Duodenal mucosa (tissue), 2 donors: ENCODE measurements around the gene CHL1.

Experiments
- H3K27ac ChIP-seq: one replicate; pipeline ENCODE4 v1.7.0; 2013; ENCODE audit warnings: low read depth, low read length
- H3K27me3 ChIP-seq, 2 donors: one replicate each; pipeline ENCODE4 v1.7.0; 2013; ENCODE audit warnings: low read length in 2 of 2, control low read depth in 1 of 2; ENCODE audit not compliant: insufficient read depth in 2 of 2, control insufficient read depth in 1 of 2
- H3K36me3 ChIP-seq, 2 donors: one replicate each; pipeline ENCODE4 v1.7.0; 2013; ENCODE audit warnings: low read length in 2 of 2, control low read depth in 1 of 2; ENCODE audit not compliant: insufficient read depth in 2 of 2, control insufficient read depth in 1 of 2
- H3K4me1 ChIP-seq, 2 donors: one replicate each; pipeline ENCODE4 v1.7.0; 2013; ENCODE audit warnings: low read length in 2 of 2, control low read depth in 1 of 2; ENCODE audit not compliant: insufficient read depth in 2 of 2, control insufficient read depth in 1 of 2
- H3K4me3 ChIP-seq, 2 donors: one replicate each; pipeline ENCODE4 v1.7.0; 2013; ENCODE audit warnings: low read length in 2 of 2, low read depth in 1 of 2
- H3K9ac ChIP-seq, 2 donors: one replicate each; pipeline ENCODE4 v1.7.0; 2013; ENCODE audit warnings: low read length in 2 of 2, low read depth in 1 of 2
- H3K9me3 ChIP-seq, 2 donors: one replicate each; pipeline ENCODE4 v1.7.0; 2013; ENCODE audit warnings: low read length in 2 of 2, control low read depth in 1 of 2; ENCODE audit not compliant: control insufficient read depth in 1 of 2

CHL1 gene

GRCh38 chr3:325495-325894, 128.9 kb downstream of the CHL1 start:
- Histone ChIP-seq H3K4me1 (no peaks in the 10 kb centered on the region), H3K27ac (no peak overlapping the region), H3K4me3 (no peak overlapping the region), H3K36me3 (no peaks in the 10 kb centered on the region), H3K9me3 (no peaks in the 10 kb centered on the region), H3K9ac (no peak overlapping the region), H3K27me3 (no peaks in the 10 kb centered on the region)

DNA sequence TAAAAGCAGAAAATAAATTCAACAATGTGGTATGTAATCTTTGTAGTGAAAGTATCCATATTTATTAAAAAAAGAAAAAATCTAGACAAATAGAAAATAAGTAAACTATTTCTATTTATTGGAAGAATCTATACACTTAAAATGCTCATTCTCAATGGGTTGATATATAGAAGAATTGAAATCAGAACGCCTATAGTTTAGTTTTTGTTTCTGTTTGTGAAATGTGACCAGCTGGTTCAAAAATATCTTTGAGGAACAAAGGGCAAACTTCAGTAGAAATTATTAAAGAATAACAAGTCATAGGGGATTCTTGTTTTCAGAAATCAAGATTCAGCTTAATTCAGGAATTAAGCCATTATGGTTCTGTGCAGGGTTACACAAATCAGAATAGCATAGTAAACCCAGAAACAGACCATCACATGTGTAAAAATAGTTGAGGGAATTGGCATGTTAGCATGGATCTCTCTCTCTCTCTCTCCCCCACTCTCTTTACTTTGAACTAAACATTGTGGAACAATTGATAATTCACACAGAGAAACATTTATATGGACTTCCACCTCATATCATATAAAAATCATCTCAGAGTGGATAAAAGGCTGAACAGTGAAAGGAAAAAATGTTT, 134.0 kb downstream of the CHL1 start:
- Histone ChIP-seq H3K9me3 (no peaks in the 10 kb centered on the region), H3K27ac (no peak overlapping the region), H3K36me3 (no peaks in the 10 kb centered on the region), H3K9ac (no peak overlapping the region), H3K27me3 (no peaks in the 10 kb centered on the region), H3K4me1 (no peaks in the 10 kb centered on the region), H3K4me3 (no peak overlapping the region)

GRCh38 chr3:331881-332280, 135.3 kb downstream of the CHL1 start:
- Histone ChIP-seq H3K27me3 (no peaks in the 10 kb centered on the region), H3K27ac (no peak overlapping the region), H3K4me3 (no peak overlapping the region), H3K9ac (no peak overlapping the region), H3K4me1 (no peaks in the 10 kb centered on the region), H3K9me3 (no peaks in the 10 kb centered on the region), H3K36me3 (no peaks in the 10 kb centered on the region)

DNA sequence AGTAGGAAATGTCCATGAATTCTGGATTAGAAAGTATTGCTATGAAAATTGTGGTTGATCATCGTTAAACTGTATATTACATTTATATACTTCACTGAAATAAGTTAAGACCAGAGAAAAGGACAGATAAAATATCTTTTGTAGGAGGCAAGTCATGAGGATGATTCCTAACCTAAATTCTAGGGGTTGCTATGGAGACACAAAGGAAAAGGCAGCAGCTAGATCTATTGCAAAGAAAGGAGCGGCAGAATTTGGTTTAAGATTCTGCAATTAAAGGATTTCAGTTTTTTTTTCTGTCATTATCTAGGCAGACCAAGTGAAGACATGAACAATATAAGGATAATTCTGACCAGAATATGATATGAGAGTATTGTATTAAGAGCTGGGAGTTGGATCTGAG, 136.1 kb downstream of the CHL1 start:
- no peaks in the 10 kb centered on the region for H3K4me1 ChIP-seq
- no peak overlapping the region for H3K9ac ChIP-seq
- no peaks in the 10 kb centered on the region for H3K27me3 ChIP-seq
- no peak overlapping the region for H3K4me3 ChIP-seq
- H3K27ac ChIP-seq, result no peak overlapping the region
- H3K36me3 ChIP-seq, result no peaks in the 10 kb centered on the region
- H3K9me3 ChIP-seq, result no peaks in the 10 kb centered on the region

GRCh38 chr3:335240-335639, 138.7 kb downstream of the CHL1 start:
- H3K4me3 ChIP-seq, result no peak overlapping the region
- no peaks in the 10 kb centered on the region for H3K9me3 ChIP-seq
- H3K27me3 ChIP-seq, result no peaks in the 10 kb centered on the region
- no peaks in the 10 kb centered on the region for H3K36me3 ChIP-seq
- no peak overlapping the region for H3K27ac ChIP-seq
- H3K4me1 ChIP-seq, result no peaks in the 10 kb centered on the region
- H3K9ac ChIP-seq, result no peak overlapping the region

GRCh38 chr3:339351-339750, 142.8 kb downstream of the CHL1 start:
- Histone ChIP-seq H3K4me1 (no peaks in the 10 kb centered on the region), H3K9me3 (no peaks in the 10 kb centered on the region), H3K9ac (no peak overlapping the region), H3K27me3 (no peaks in the 10 kb centered on the region), H3K36me3 (no peaks in the 10 kb centered on the region), H3K27ac (no peak overlapping the region), H3K4me3 (no peak overlapping the region)

DNA sequence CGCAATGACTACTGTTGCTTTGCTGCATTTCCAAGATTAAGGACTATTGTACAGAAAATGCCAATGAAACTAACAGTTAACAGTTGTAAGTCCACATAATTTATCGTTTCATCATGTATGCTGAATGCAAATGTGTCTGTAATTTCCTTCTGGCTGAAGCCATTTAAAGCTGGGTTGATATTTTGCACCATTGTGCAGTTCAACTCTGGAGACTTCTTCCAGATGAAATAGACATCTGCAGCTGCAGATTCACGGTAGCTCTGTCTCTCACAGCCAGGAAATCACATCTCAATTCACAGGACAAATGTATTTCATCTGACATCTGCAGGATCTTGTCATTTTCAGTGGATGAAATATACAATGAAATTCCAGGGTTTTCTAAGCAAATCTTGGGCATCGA, 145.4 kb downstream of the CHL1 start:
- Histone ChIP-seq H3K36me3 (no peaks in the 10 kb centered on the region), H3K27me3 (no peaks in the 10 kb centered on the region), H3K27ac (no peak overlapping the region), H3K9me3 (no peaks in the 10 kb centered on the region), H3K4me1 (no peaks in the 10 kb centered on the region), H3K9ac (no peak overlapping the region), H3K4me3 (no peak overlapping the region)

DNA sequence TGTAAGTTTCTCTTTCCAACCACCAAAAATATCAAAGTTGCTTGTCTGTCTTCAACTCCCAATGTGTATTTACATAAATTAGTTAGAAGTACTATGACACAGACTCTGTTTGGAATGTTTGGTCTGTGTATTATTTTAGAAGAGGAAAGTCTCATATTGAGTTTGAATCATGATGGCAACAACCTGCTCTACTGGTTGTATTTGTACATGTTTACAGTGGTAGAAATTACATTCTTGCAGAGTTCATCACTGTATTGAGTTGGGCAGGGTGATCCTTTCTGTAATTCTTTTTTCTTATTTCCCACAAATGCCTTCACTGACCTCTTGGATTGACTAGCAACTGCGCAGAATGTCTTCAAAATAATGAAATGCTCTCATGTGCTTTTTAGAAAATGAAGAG, 149.6 kb downstream of the CHL1 start:
- H3K4me3 ChIP-seq, result no peak overlapping the region
- no peaks in the 10 kb centered on the region for H3K27me3 ChIP-seq
- H3K9me3 ChIP-seq, result no peaks in the 10 kb centered on the region
- no peak overlapping the region for H3K27ac ChIP-seq
- no peaks in the 10 kb centered on the region for H3K4me1 ChIP-seq
- H3K36me3 ChIP-seq, result no peaks in the 10 kb centered on the region
- H3K9ac ChIP-seq, result no peak overlapping the region

DNA sequence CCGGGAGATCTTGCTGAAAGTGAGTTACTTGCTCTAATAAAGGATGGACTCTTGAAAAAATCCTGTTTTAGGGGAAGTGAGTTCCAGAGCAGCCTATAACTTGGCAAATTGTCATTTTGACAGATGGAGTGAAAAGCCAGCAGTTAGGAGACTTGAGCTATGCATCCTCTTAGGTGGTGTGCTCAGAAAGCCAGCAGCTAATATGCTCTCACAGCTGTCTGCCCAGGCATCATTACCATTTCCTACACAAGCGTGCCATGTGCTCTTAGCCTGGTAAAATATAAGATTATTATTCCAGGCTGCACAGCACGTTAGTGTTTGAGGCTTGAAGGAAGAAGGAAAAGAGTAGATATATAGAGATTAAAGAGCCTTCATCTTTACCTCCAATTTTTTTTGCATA, 151.0 kb downstream of the CHL1 start:
- Histone ChIP-seq H3K4me3 (no peak overlapping the region), H3K4me1 (no peaks in the 10 kb centered on the region), H3K36me3 (no peaks in the 10 kb centered on the region), H3K27ac (no peak overlapping the region), H3K9ac (no peak overlapping the region), H3K9me3 (no peaks in the 10 kb centered on the region), H3K27me3 (no peaks in the 10 kb centered on the region)

DNA sequence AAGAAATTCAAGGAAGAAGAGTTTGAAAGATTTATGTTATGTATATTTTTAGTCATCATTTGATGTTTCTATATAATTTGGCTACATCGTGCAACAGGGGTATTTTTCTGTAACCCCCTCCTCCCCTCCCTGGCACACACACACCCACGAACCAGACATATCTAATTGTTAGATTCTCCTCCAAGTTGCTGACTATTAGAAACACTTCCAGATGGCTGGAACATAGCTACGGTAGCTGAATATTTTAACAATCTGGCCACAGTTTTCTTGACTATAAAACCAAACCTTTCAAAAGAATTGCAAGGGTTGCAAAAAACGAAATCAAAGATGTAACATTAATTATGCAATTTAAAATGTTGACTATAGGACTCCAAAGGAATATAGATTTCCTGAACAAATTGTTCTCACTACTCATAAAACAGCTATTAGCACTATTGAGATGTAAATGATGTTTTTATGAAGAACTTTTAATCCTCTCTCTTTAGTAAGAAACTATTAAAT, 154.4 kb downstream of the CHL1 start:
- H3K36me3 ChIP-seq, result no peaks in the 10 kb centered on the region
- H3K27me3 ChIP-seq, result no peaks in the 10 kb centered on the region
- no peaks in the 10 kb centered on the region for H3K4me1 ChIP-seq
- no peak overlapping the region for H3K4me3 ChIP-seq
- H3K9ac ChIP-seq, result no peak overlapping the region
- H3K27ac ChIP-seq, result no peak overlapping the region
- no peaks in the 10 kb centered on the region for H3K9me3 ChIP-seq

- no peak overlapping the region for H3K27ac ChIP-seq
- H3K4me3 ChIP-seq, result no peak overlapping the region
- H3K9ac ChIP-seq, result no peak overlapping the region
Measured at GRCh38 chr3:352599-352998, 156.0 kb downstream of the CHL1 start.

More at GRCh38 chr3:352599-352998, 156.0 kb downstream of the CHL1 start:
- H3K27me3 ChIP-seq, result no peaks in the 10 kb centered on the region
- no peaks in the 10 kb centered on the region for H3K4me1 ChIP-seq
- H3K9me3 ChIP-seq, result no peaks in the 10 kb centered on the region
- no peaks in the 10 kb centered on the region for H3K36me3 ChIP-seq
